ENCODE results near the gene ARHGAP15.

Gene ARHGAP15

GRCh38 chr2:143786026-143786765 is 657.0 kb downstream of the ARHGAP15 start:
- TF ChIP-seq USF1 (IDR thresholded peaks at IDR 0.05) (no peak), MAX (IDR thresholded peaks at IDR 0.05) (no peak), TCF12 (IDR thresholded peaks at IDR 0.05; ENCODE audit: low read depth) (no peak), CEBPB (IDR thresholded peaks at IDR 0.05) (no peak), EGR1 (IDR thresholded peaks at IDR 0.05) (no peak), RAD21 (IDR thresholded peaks at IDR 0.05; ENCODE audit: low read depth) (no peak)

GRCh38 chr2:143787674-143788073 is 658.5 kb downstream of the ARHGAP15 start:
- TF ChIP-seq TAF1 (IDR thresholded peaks at IDR 0.05; ENCODE audit: low read depth) (no peak), FOXM1 (IDR thresholded peaks at IDR 0.05; ENCODE audit: borderline replicate concordance, low read depth) (no peak), NFIC (IDR thresholded peaks at IDR 0.05) (no peak), EP300 (IDR thresholded peaks at IDR 0.05; ENCODE audit: borderline replicate concordance) (no peak), RAD21 (IDR thresholded peaks at IDR 0.05; ENCODE audit: low read depth) (no peak), CREB1 (IDR thresholded peaks at IDR 0.05; ENCODE audit: low read depth) (no peak), CEBPB (IDR thresholded peaks at IDR 0.05) (no peak), EGR1 (IDR thresholded peaks at IDR 0.05) (no peak), ZBTB7A (IDR thresholded peaks at IDR 0.05; ENCODE audit: low read depth) (no peak), REST (IDR thresholded peaks at IDR 0.05; ENCODE audit: low read depth) (no peak), USF1 (IDR thresholded peaks at IDR 0.05) (no peak), YY1 (IDR thresholded peaks at IDR 0.05; ENCODE audit: low read depth) (no peak), TEAD4 (IDR thresholded peaks at IDR 0.05) (no peak), TCF12 (IDR thresholded peaks at IDR 0.05; ENCODE audit: low read depth) (no peak), MAX (IDR thresholded peaks at IDR 0.05) (no peak)

- TF ChIP-seq TAF1 (IDR thresholded peaks at IDR 0.05; ENCODE audit: low read depth): no peak
- TF ChIP-seq EGR1 (IDR thresholded peaks at IDR 0.05): no peak
- no peak for TF ChIP-seq CEBPB (IDR thresholded peaks at IDR 0.05)
- no peak for TF ChIP-seq TCF12 (IDR thresholded peaks at IDR 0.05; ENCODE audit: low read depth)
- TF ChIP-seq YY1 (IDR thresholded peaks at IDR 0.05; ENCODE audit: low read depth): no peak
- TF ChIP-seq RAD21 (IDR thresholded peaks at IDR 0.05; ENCODE audit: low read depth): no peak
- TF ChIP-seq TEAD4 (IDR thresholded peaks at IDR 0.05): no peak
- TF ChIP-seq CREB1 (IDR thresholded peaks at IDR 0.05; ENCODE audit: low read depth): no peak
- TF ChIP-seq FOXM1 (IDR thresholded peaks at IDR 0.05; ENCODE audit: borderline replicate concordance, low read depth): no peak
- TF ChIP-seq ZBTB7A (IDR thresholded peaks at IDR 0.05; ENCODE audit: low read depth): no peak
- no peak for TF ChIP-seq REST (IDR thresholded peaks at IDR 0.05; ENCODE audit: low read depth)
These were observed 663.4 kb downstream of the ARHGAP15 start for GRCh38 chr2:143792602-143793001.

- TF ChIP-seq NFIC (IDR thresholded peaks at IDR 0.05) (no peak), RAD21 (IDR thresholded peaks at IDR 0.05; ENCODE audit: low read depth) (no peak), CREB1 (IDR thresholded peaks at IDR 0.05; ENCODE audit: low read depth) (no peak), REST (IDR thresholded peaks at IDR 0.05; ENCODE audit: low read depth) (no peak), CEBPB (IDR thresholded peaks at IDR 0.05) (no peak), ZBTB7A (IDR thresholded peaks at IDR 0.05; ENCODE audit: low read depth) (no peak), TEAD4 (IDR thresholded peaks at IDR 0.05) (no peak), TAF1 (IDR thresholded peaks at IDR 0.05; ENCODE audit: low read depth) (no peak), TCF12 (IDR thresholded peaks at IDR 0.05; ENCODE audit: low read depth) (no peak), USF1 (IDR thresholded peaks at IDR 0.05) (no peak), EGR1 (IDR thresholded peaks at IDR 0.05) (no peak), FOXM1 (IDR thresholded peaks at IDR 0.05; ENCODE audit: borderline replicate concordance, low read depth) (no peak), EP300 (IDR thresholded peaks at IDR 0.05; ENCODE audit: borderline replicate concordance) (no peak), YY1 (IDR thresholded peaks at IDR 0.05; ENCODE audit: low read depth) (no peak), MAX (IDR thresholded peaks at IDR 0.05) (no peak)
These were observed 664.2 kb downstream of the ARHGAP15 start for GRCh38 chr2:143793381-143793780.

Data from Ishikawa (cell line).